SK-N-SH (cell line): ENCODE data around the gene SSPN. TPM values are rescaled to one million over a fixed set of nuclear protein-coding genes. Genes with fewer than 3 reads are reported as not detected.

Source experiments
- CTCF ChIA-PET: fragments of 300-600, 350-600 bp; formaldehyde crosslinking; extraction: SDS; loops from one replicate; lab custom pipeline; 2021; lab: Yijun Ruan, JAX
- POLR2A ChIA-PET: fragments of 350-600 bp; sonication (Branson Sonifier 250); formaldehyde crosslinking; extraction: SDS; loops from one replicate; lab custom pipeline; 2020; ENCODE audit warnings: antibody characterized with exemption, inconsistent platforms; lab: Yijun Ruan, JAX
- DNase-seq: peaks from one replicate; pipeline ENCODE4 v3.0.0; 2012
- H2AFZ ChIP-seq: fragments of 200-600 bp; sonication (generic); 2 replicates; pipeline ENCODE4 v1.8.1; 2016; ENCODE audit warnings: antibody characterized with exemption, mild to moderate bottlenecking, low read depth
- H3F3A ChIP-seq: fragments of 200-600 bp; sonication (generic); replicated peaks from 2 replicates; pipeline ENCODE3; 2016; ENCODE audit warnings: antibody characterized with exemption, mild to moderate bottlenecking; ENCODE audit not compliant: insufficient read depth
- H3K27ac ChIP-seq, 2 experiments: fragments of 200-500 bp in 1 of 2; fragments of 200-600 bp in 1 of 2; sonication (Bioruptor generic) in 1 of 2; sonication (generic), shearing (Covaris generic) in 1 of 2; 2 replicates each; pipeline versions ENCODE4 v1.5.1 to v1.6.1; 2014 to 2016; ENCODE audit warnings: low read depth in 2 of 2, inconsistent platforms in 1 of 2, low read length in 1 of 2, mild to moderate bottlenecking in 1 of 2, mixed read lengths in 1 of 2
- H3K27me3 ChIP-seq: fragments of 200-600 bp; sonication (generic), shearing (Covaris generic); 2 replicates; pipeline ENCODE4 v1.6.1; 2016; ENCODE audit warnings: mixed run types; ENCODE audit not compliant: insufficient read depth
- H3K36me3 ChIP-seq, 2 experiments: fragments of 200-500 bp in 1 of 2; fragments of 200-600 bp in 1 of 2; sonication (Bioruptor generic) in 1 of 2; sonication (generic) in 1 of 2; replicated peaks in 1 of 2; 2 replicates each; pipeline versions ENCODE3 to v1.5.1; 2014 to 2016; ENCODE audit warnings: low read length in 1 of 2, mild to moderate bottlenecking in 1 of 2; ENCODE audit not compliant: insufficient read depth in 2 of 2, control insufficient read depth in 1 of 2
- H3K4me1 ChIP-seq, 2 experiments: fragments of 200-500 bp in 1 of 2; fragments of 200-600 bp in 1 of 2; sonication (Bioruptor generic) in 1 of 2; sonication (generic), shearing (Covaris generic) in 1 of 2; 2 replicates each; pipeline versions ENCODE4 v1.5.1 to v1.6.1; 2014 to 2016; ENCODE audit warnings: low read depth in 1 of 2, low read length in 1 of 2, mixed run types in 1 of 2; ENCODE audit not compliant: insufficient read depth in 2 of 2, control insufficient read depth in 1 of 2
- H3K4me2 ChIP-seq: fragments of 200-600 bp; sonication (generic), shearing (Covaris generic); 2 replicates; pipeline ENCODE4 v1.6.1; 2017; ENCODE audit warnings: mixed run types
- H3K4me3 ChIP-seq, 2 experiments: fragments of 200-500 bp in 1 of 2; fragments of 200-600 bp in 1 of 2; sonication (Bioruptor generic) in 1 of 2; sonication (generic), shearing (Covaris generic) in 1 of 2; 2 replicates each; pipeline versions ENCODE4 v1.5.1 to v1.8.1; 2014 to 2016; ENCODE audit warnings: low read depth in 2 of 2, inconsistent platforms in 1 of 2, low read length in 1 of 2, mild to moderate bottlenecking in 1 of 2, mixed read lengths in 1 of 2, moderate library complexity in 1 of 2
- H3K79me2 ChIP-seq: fragments of 200-600 bp; sonication (generic); 2 replicates; pipeline ENCODE4 v1.8.1; 2017; ENCODE audit warnings: mild to moderate bottlenecking; ENCODE audit not compliant: insufficient read depth
- H3K9ac ChIP-seq: fragments of 200-600 bp; sonication (generic); 2 replicates; pipeline ENCODE4 v1.6.1; 2017; ENCODE audit warnings: mixed run types
- H3K9me2 ChIP-seq: fragments of 200-600 bp; sonication (generic); 2 replicates; pipeline ENCODE4 v1.6.1; 2017; ENCODE audit warnings: mixed run types
- H3K9me3 ChIP-seq: fragments of 200-600 bp; sonication (generic); 2 replicates; pipeline ENCODE4 v1.6.1; 2017; ENCODE audit warnings: mixed run types, mild to moderate bottlenecking, moderate library complexity
- H4K20me1 ChIP-seq: fragments of 200-600 bp; sonication (generic); 2 replicates; pipeline ENCODE4 v1.6.1; 2017; ENCODE audit warnings: mild to moderate bottlenecking, mixed run types; ENCODE audit not compliant: insufficient read depth
- CHD2 ChIP-seq: fragments of 150-350 bp; IDR thresholded peaks from 2 replicates; pipeline ENCODE4 v1.6.1; 2018; ENCODE audit warnings: low read length; ENCODE audit not compliant: partially characterized antibody
- EP300 ChIP-seq, 2 experiments: IDR thresholded peaks; 2 replicates each; pipeline versions ENCODE4 v1.4.0 to v1.6.1; 2012; ENCODE audit warnings: borderline replicate concordance in 1 of 2, low read depth in 1 of 2, low read length in 1 of 2
- GABPA ChIP-seq: IDR thresholded peaks from 2 replicates; pipeline ENCODE4 v1.4.0; 2012; ENCODE audit warnings: low read depth, mild to moderate bottlenecking
- GATA2 ChIP-seq: sonication (generic); formaldehyde crosslinking; IDR thresholded peaks from 2 replicates; pipeline ENCODE4 v1.5.0; 2020; ENCODE audit warnings: mild to moderate bottlenecking, missing genetic modification reagents
- MXI1 ChIP-seq: IDR thresholded peaks from 2 replicates; pipeline ENCODE4 v1.6.1; 2012; ENCODE audit warnings: mild to moderate bottlenecking, low read depth, low read length, improper control_type of control experiment
- NFIC ChIP-seq: IDR thresholded peaks from 2 replicates; pipeline ENCODE4 v1.4.0; 2012; ENCODE audit warnings: borderline replicate concordance
- NRF1 ChIP-seq: IDR thresholded peaks from 2 replicates; pipeline ENCODE4 v1.6.1; 2012; ENCODE audit warnings: low read depth, mild to moderate bottlenecking, low read length
- PBX3 ChIP-seq: IDR thresholded peaks from 2 replicates; pipeline ENCODE4; 2012
- RCOR1 ChIP-seq: fragments of 150-350 bp; IDR thresholded peaks from 2 replicates; pipeline ENCODE4 v1.6.1; 2017; ENCODE audit warnings: antibody characterized with exemption, low read length
- REST ChIP-seq: IDR thresholded peaks from 2 replicates; pipeline ENCODE4 v1.6.1; 2012; ENCODE audit warnings: mild to moderate bottlenecking, low read depth, low read length, moderate library complexity
- RFX5 ChIP-seq: IDR thresholded peaks from 2 replicates; pipeline ENCODE4 v1.6.1; 2012; ENCODE audit warnings: mild to moderate bottlenecking, improper control_type of control experiment, low read length
- TCF12 ChIP-seq: IDR thresholded peaks from 2 replicates; pipeline ENCODE4 v1.4.0; 2012
- WGBS: methylation state at CpG from one replicate; pipeline ENCODE4 v1.1.6; 2017; ENCODE audit warnings: low lambda C conversion rate; 5-methylcytosine and 5-hydroxymethylcytosine counted together
- polyA plus RNA-seq, 3 experiments: library from polyadenylated mRNA; depleted of rRNA; stranded (reverse); fragments of >200 nt; gene quantifications; 2 replicates each; pipeline ENCODE4 v1.2.3, GENCODE V29; 2012
- TF ChIP-seq, protein P1 (sequence below): fragments of 200-600 bp; sonication (generic); IDR thresholded peaks from 2 replicates; pipeline ENCODE4 v1.6.1; 2017; ENCODE audit warnings: antibody characterized with exemption, mild to moderate bottlenecking, moderate library complexity

Gene SSPN
- polyA plus RNA-seq, 1 of the 3 experiments (the other 2 are of a cell fraction) = 5.9 TPM

DNA sequence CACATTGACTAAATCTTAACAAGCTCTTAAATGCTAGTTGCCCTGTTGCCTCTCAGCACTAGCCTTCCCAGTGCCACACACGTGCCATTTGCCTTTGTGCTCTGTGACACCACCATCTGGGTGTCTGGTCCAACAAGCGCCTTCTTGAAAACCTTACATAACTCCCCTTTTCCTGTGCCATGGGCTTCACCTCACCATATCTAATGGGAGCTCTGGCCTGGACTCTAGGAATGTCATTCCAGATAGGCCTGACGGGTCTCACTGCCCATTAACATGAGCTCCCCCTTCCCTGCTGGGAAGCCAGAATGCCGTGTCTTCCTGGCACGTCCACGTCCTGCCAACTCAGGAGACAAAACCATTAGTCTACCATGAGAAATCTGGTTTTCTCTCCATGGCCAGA, 24.4 kb downstream of the SSPN start:
- DNase-seq = no peak
- WGBS = 78% methylated on average over 6 of the region's 6 CpGs
- no peaks in the 10 kb centered on the region for H4K20me1 ChIP-seq
- H2AFZ ChIP-seq = no peak overlapping the region
- H3K27me3 ChIP-seq = no peaks in the 10 kb centered on the region
- no peaks in the 10 kb centered on the region for H3K79me2 ChIP-seq
- CTCF ChIA-PET = interaction anchor here (0.8 to 1.2 kb wide), 2 partner anchors 18 to 100 kb away, joined by 3 read pairs; no protein-coding TSS in a partner anchor
- peaks cover 0 to 4% of the 10 kb centered on the region in 2 experiments; a peak in 1 of 4 replicates for H3K4me1 ChIP-seq
- POLR2A ChIA-PET = no interaction called here
- no peaks in the 10 kb centered on the region for H3K9me3 ChIP-seq
- H3K4me3 ChIP-seq = no peak overlapping the region
- H3K36me3 ChIP-seq = no peaks in the 10 kb centered on the region
- H3K4me2 ChIP-seq = no peak overlapping the region
- no peak overlapping the region for H3K27ac ChIP-seq
- TF ChIP-seq NFIC (no peak), RFX5 (no peak), CHD2 (no peak), REST (no peak), RCOR1 (no peak), EP300 (IDR thresholded peaks at IDR 0.05; ENCODE audit: borderline replicate concordance in 1 of 2, low read depth in 1 of 2, low read length in 1 of 2) (no peak), GATA2 (CRISPR knock-in tag) (no peak), MXI1 (no peak), PBX3 (no peak), NRF1 (no peak), GABPA (no peak), TCF12 (no peak)
- TF ChIP-seq, protein P1, sequence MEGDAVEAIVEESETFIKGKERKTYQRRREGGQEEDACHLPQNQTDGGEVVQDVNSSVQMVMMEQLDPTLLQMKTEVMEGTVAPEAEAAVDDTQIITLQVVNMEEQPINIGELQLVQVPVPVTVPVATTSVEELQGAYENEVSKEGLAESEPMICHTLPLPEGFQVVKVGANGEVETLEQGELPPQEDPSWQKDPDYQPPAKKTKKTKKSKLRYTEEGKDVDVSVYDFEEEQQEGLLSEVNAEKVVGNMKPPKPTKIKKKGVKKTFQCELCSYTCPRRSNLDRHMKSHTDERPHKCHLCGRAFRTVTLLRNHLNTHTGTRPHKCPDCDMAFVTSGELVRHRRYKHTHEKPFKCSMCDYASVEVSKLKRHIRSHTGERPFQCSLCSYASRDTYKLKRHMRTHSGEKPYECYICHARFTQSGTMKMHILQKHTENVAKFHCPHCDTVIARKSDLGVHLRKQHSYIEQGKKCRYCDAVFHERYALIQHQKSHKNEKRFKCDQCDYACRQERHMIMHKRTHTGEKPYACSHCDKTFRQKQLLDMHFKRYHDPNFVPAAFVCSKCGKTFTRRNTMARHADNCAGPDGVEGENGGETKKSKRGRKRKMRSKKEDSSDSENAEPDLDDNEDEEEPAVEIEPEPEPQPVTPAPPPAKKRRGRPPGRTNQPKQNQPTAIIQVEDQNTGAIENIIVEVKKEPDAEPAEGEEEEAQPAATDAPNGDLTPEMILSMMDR = no peak
- no peaks in the 10 kb centered on the region for H3K9me2 ChIP-seq
- H3K9ac ChIP-seq = no peak overlapping the region
- no peaks in the 10 kb centered on the region for H3F3A ChIP-seq
